GM23338 (cell line): ENCODE measurements around the gene OR10K2. TPM values are rescaled to one million over a fixed set of nuclear protein-coding genes. Genes with fewer than 3 reads are reported as not detected.

ENCODE experiments used
- ATAC-seq: fragments of 200-7000 bp; cut with Tn5 transposase; 3 replicates; pipeline ENCODE4 v1.9.1; 2020
- DNase-seq: peaks from one replicate; pipeline ENCODE4 v3.0.0-alpha.2; 2015; ENCODE audit warnings: low spot score
- H2AFZ ChIP-seq: fragments of 200-600 bp; sonication (generic); 2 replicates; pipeline ENCODE4 v1.8.0; 2016; ENCODE audit warnings: antibody characterized with exemption, mild to moderate bottlenecking, moderate library complexity
- H3F3A ChIP-seq: fragments of 200-600 bp; sonication (generic); replicated peaks from 2 replicates; pipeline ENCODE4 v1.8.0; 2017; ENCODE audit warnings: antibody characterized with exemption, mixed run types, low read depth
- H3K27ac ChIP-seq: fragments of 200-600 bp; sonication (generic); 2 replicates; pipeline ENCODE4 v1.6.1; 2016; ENCODE audit warnings: low read depth
- H3K27me3 ChIP-seq: fragments of 200-600 bp; sonication (generic); 2 replicates; pipeline ENCODE4 v1.8.0; 2016; ENCODE audit warnings: mild to moderate bottlenecking, mixed run types, moderate library complexity; ENCODE audit not compliant: insufficient read depth
- H3K36me3 ChIP-seq: fragments of 200-600 bp; sonication (generic); 2 replicates; pipeline ENCODE4 v1.8.0; 2016; ENCODE audit warnings: mild to moderate bottlenecking; ENCODE audit not compliant: insufficient read depth
- H3K4me1 ChIP-seq: fragments of 200-600 bp; sonication (generic); 2 replicates; pipeline ENCODE4 v1.8.0; 2016; ENCODE audit warnings: mild to moderate bottlenecking, moderate library complexity; ENCODE audit not compliant: insufficient read depth
- H3K4me2 ChIP-seq: fragments of 200-600 bp; sonication (generic); 2 replicates; pipeline ENCODE4 v1.7.1; 2017; ENCODE audit warnings: mixed run types
- H3K4me3 ChIP-seq: fragments of 200-600 bp; sonication (generic); 2 replicates; pipeline ENCODE4 v1.6.1; 2016; ENCODE audit warnings: mixed run types
- H3K79me2 ChIP-seq: fragments of 200-600 bp; sonication (generic); replicated peaks from 2 replicates; pipeline ENCODE4 v1.8.0; 2017; ENCODE audit warnings: mild to moderate bottlenecking; ENCODE audit not compliant: insufficient read depth
- H3K9me2 ChIP-seq: fragments of 200-600 bp; sonication (generic); 2 replicates; pipeline ENCODE4 v1.8.0; 2017; ENCODE audit not compliant: insufficient read depth
- H4K20me1 ChIP-seq: fragments of 200-600 bp; sonication (generic); replicated peaks from 2 replicates; pipeline ENCODE4 v1.8.0; 2017; ENCODE audit warnings: mild to moderate bottlenecking; ENCODE audit not compliant: insufficient read depth
- H3K27ac Mint-ChIP-seq: 2 replicates; pipeline ENCODE4 v1.8.0; 2020; ENCODE audit warnings: inconsistent platforms, mild to moderate bottlenecking, moderate library complexity, mixed read lengths
- H3K27me3 Mint-ChIP-seq: 3 replicates; pipeline ENCODE4 v1.8.0; 2022; ENCODE audit warnings: low read depth, mild to moderate bottlenecking, moderate library complexity, mixed read lengths, inconsistent platforms; ENCODE audit not compliant: insufficient read depth, poor library complexity
- H3K36me3 Mint-ChIP-seq: 3 replicates; pipeline ENCODE4 v1.8.0; 2021; ENCODE audit warnings: low read depth, mild to moderate bottlenecking, inconsistent platforms, moderate library complexity, mixed read lengths
- H3K4me1 Mint-ChIP-seq: 3 replicates; pipeline ENCODE4 v1.8.0; 2020; ENCODE audit warnings: mild to moderate bottlenecking, inconsistent platforms, mixed read lengths
- H3K4me3 Mint-ChIP-seq: 3 replicates; pipeline ENCODE4 v1.8.0; 2021; ENCODE audit warnings: moderate library complexity, mild to moderate bottlenecking, inconsistent platforms, mixed read lengths
- H3K9me3 Mint-ChIP-seq: 3 replicates; pipeline ENCODE4 v1.8.0; 2020; ENCODE audit warnings: moderate library complexity, mild to moderate bottlenecking, inconsistent platforms, mixed read lengths
- CREB1 ChIP-seq: fragments of 250-450 bp; sonication (Bioruptor Pico); IDR thresholded peaks from 2 replicates; pipeline ENCODE4 v1.5.0; 2020; ENCODE audit warnings: low read depth, mild to moderate bottlenecking, moderate library complexity
- EZH2 ChIP-seq: fragments of 200-600 bp; sonication (generic); IDR thresholded peaks from one replicate; pipeline ENCODE4 v1.8.0; 2017; ENCODE audit warnings: antibody characterized with exemption, mild to moderate bottlenecking, low read depth; ENCODE audit not compliant: unreplicated experiment
- EZH2phosphoT487 ChIP-seq: fragments of 200-600 bp; sonication (generic); IDR thresholded peaks from one replicate; pipeline ENCODE4 v1.8.1; 2018; ENCODE audit warnings: antibody characterized with exemption; ENCODE audit not compliant: unreplicated experiment
- JUNB ChIP-seq: IDR thresholded peaks from one replicate; pipeline ENCODE4 v1.6.1; 2016; ENCODE audit warnings: antibody characterized with exemption; ENCODE audit not compliant: unreplicated experiment
- NANOG ChIP-seq: IDR thresholded peaks from 2 replicates; pipeline ENCODE4 v1.6.1; 2016; ENCODE audit warnings: antibody characterized with exemption, borderline replicate concordance
- POLR2AphosphoS5 ChIP-seq: IDR thresholded peaks from 2 replicates; pipeline ENCODE4 v1.6.1; 2016; ENCODE audit warnings: antibody characterized with exemption, low read depth
- REST ChIP-seq: IDR thresholded peaks from one replicate; pipeline ENCODE4 v1.6.1; 2018; ENCODE audit warnings: antibody characterized with exemption; ENCODE audit not compliant: unreplicated experiment
- STAT1 ChIP-seq: IDR thresholded peaks from one replicate; pipeline ENCODE4 v1.6.1; 2016; ENCODE audit warnings: antibody characterized with exemption; ENCODE audit not compliant: unreplicated experiment
- ZNF114 ChIP-seq: fragments of 250-450 bp; sonication (Bioruptor Pico); IDR thresholded peaks from 2 replicates; pipeline ENCODE4 v1.5.0; 2020; ENCODE audit warnings: mild to moderate bottlenecking, moderate library complexity
- ZNF331 ChIP-seq: fragments of 250-450 bp; sonication (Bioruptor Pico); IDR thresholded peaks from 2 replicates; pipeline ENCODE4 v1.5.0; 2020; ENCODE audit warnings: low read depth, mild to moderate bottlenecking, moderate library complexity
- ZNF462 ChIP-seq: fragments of 250-450 bp; sonication (Bioruptor Pico); IDR thresholded peaks from 2 replicates; pipeline ENCODE4 v1.5.0; 2020; ENCODE audit warnings: mild to moderate bottlenecking, moderate library complexity
- polyA plus RNA-seq: library from polyadenylated mRNA; unstranded; fragments of >200 nt; fragmentation: Nextera tagmentation; extraction: Ambion mirVana; gene quantifications from 2 replicates; pipeline ENCODE4 v1.2.1, GENCODE V29; 2016
- total RNA-seq: library from RNA; depleted of rRNA; stranded (reverse); fragments of >200 nt; shearing (Covaris generic); gene quantifications from 2 replicates; pipeline ENCODE4 v1.2.3, GENCODE V29; 2014
- TF ChIP-seq, protein P1 (sequence below): IDR thresholded peaks from 2 replicates; pipeline ENCODE4 v1.6.1; 2016; ENCODE audit warnings: antibody characterized with exemption
- TF ChIP-seq, protein P2 (sequence below), 2 experiments: fragments of 200-600 bp in 1 of 2; sonication (generic) in 1 of 2; conservative IDR thresholded peaks; 2 replicates each; pipeline versions ENCODE4 v1.5.1 to v1.6.1; 2016 to 2017; ENCODE audit warnings: antibody characterized with exemption in 2 of 2, low read depth in 2 of 2, mild to moderate bottlenecking in 2 of 2, moderate library complexity in 1 of 2

The OR10K2 gene
- total and polyA plus RNA-seq, 2 experiments from 2014 or later = not detected

DNA sequence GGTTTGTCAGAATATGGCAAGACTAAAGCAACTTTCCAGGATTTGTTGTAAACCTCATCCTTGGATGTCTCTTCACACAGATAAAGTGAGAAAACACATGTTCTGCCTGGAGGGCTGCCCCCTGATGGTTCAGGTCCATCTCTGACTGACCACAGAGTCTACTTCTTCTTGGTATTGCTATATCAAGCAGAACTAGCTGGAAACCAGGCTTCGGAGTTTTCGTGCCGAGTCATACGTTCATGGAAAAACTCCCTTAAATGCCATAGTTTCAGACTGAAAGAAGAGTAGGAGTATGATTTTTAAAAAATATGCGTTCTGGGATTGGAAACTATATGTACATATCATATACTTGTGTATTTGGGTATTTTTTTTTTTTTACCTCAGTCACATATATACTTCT lies 32.6 kb downstream of the OR10K2 start:
- no peaks in the 10 kb centered on the region; the same call in 2 of the 3 replicates for H3K9me3 Mint-ChIP-seq
- TF ChIP-seq STAT1 = no peak
- TF ChIP-seq ZNF462 = no peak
- TF ChIP-seq, protein P1, sequence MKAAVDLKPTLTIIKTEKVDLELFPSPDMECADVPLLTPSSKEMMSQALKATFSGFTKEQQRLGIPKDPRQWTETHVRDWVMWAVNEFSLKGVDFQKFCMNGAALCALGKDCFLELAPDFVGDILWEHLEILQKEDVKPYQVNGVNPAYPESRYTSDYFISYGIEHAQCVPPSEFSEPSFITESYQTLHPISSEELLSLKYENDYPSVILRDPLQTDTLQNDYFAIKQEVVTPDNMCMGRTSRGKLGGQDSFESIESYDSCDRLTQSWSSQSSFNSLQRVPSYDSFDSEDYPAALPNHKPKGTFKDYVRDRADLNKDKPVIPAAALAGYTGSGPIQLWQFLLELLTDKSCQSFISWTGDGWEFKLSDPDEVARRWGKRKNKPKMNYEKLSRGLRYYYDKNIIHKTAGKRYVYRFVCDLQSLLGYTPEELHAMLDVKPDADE = no peak
- no peak for TF ChIP-seq EZH2phosphoT487
- no peak for TF ChIP-seq JUNB
- TF ChIP-seq, protein P2, sequence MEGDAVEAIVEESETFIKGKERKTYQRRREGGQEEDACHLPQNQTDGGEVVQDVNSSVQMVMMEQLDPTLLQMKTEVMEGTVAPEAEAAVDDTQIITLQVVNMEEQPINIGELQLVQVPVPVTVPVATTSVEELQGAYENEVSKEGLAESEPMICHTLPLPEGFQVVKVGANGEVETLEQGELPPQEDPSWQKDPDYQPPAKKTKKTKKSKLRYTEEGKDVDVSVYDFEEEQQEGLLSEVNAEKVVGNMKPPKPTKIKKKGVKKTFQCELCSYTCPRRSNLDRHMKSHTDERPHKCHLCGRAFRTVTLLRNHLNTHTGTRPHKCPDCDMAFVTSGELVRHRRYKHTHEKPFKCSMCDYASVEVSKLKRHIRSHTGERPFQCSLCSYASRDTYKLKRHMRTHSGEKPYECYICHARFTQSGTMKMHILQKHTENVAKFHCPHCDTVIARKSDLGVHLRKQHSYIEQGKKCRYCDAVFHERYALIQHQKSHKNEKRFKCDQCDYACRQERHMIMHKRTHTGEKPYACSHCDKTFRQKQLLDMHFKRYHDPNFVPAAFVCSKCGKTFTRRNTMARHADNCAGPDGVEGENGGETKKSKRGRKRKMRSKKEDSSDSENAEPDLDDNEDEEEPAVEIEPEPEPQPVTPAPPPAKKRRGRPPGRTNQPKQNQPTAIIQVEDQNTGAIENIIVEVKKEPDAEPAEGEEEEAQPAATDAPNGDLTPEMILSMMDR (conservative IDR thresholded peaks at IDR 0.05; ENCODE audit: low read depth in 2 of 2) = no peak
- no peak for TF ChIP-seq REST
- no peak for TF ChIP-seq ZNF331 (CRISPR knock-in tag)
- no peak for TF ChIP-seq NANOG
- no peak for TF ChIP-seq ZNF114
- TF ChIP-seq CREB1 (CRISPR knock-in tag) = no peak
- no peak for TF ChIP-seq POLR2AphosphoS5
- TF ChIP-seq EZH2 = no peak
- H3K79me2 ChIP-seq = no peaks in the 10 kb centered on the region
- no peaks in the 10 kb centered on the region for H3K4me1 ChIP-seq
- no peaks in the 10 kb centered on the region for H3K36me3 Mint-ChIP-seq
- H3F3A ChIP-seq = no peaks in the 10 kb centered on the region
- no peak overlapping the region for H3K27ac Mint-ChIP-seq
- no peak overlapping the region for H3K4me3 Mint-ChIP-seq
- no peak overlapping the region for H3K4me3 ChIP-seq
- no peaks in the 10 kb centered on the region for H3K36me3 ChIP-seq
- ATAC-seq (no peak), DNase-seq (no peak)
- no peak overlapping the region for H3K4me2 ChIP-seq
- no peaks in the 10 kb centered on the region for H3K27me3 Mint-ChIP-seq
- H2AFZ ChIP-seq = no peak overlapping the region
- no peaks in the 10 kb centered on the region; the same call in 1 of the 2 replicates for H3K9me2 ChIP-seq
- no peak overlapping the region for H3K27ac ChIP-seq
- no peaks in the 10 kb centered on the region for H4K20me1 ChIP-seq
- H3K4me1 Mint-ChIP-seq = peaks cover 3% of the 10 kb centered on the region; the same call in 1 of the 3 replicates
- H3K27me3 ChIP-seq = no peaks in the 10 kb centered on the region
